ENCODE measurements around the gene SIPA1L3. TPM values are rescaled to one million over a fixed set of nuclear protein-coding genes. Genes with fewer than 3 reads are reported as not detected.

The SIPA1L3 gene
- total RNA-seq, 1 donor from 2014 or later, result 26.9 TPM

DNA sequence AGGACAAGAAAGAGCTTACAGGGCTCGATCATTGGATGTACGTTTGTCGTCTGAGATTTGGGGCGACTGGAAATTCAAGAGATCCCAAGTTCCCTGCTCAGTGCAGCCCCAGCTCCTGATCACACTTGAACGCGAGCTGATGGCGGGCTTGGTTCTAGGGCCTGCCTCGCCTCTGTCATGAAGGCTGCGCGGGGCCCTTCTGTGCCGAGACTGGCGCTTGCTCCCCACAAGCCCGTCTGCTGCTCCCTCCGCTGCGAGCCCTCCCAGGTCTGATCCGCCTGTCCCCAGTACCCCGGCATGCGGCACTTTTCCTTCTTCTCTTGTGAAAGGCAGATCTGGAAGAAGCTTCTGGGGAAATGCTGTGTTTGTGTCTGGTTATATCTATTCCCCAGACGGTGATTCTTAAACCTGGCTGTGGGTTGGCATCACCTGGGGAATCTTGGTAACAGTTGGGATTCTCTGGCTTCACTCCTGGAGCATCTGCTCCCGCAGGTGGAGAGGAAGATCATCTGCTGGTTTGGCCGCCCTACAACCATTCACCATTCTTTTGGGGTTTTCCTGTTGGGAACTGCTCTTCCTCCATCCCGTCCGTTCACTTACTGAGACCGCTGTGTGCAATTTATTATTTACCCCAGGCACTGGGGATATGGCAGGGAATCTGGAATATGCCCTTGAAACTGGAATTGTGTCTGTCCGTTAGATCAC lies 43.6 kb downstream of the SIPA1L3 start:
- no peaks in the 10 kb centered on the region for H3K36me3 Mint-ChIP-seq (ENCODE audit: low read depth, unreplicated experiment)
- DNase-seq (ENCODE audit: low read depth) (no peak), FAIRE-seq (no peak)
- no peak for TF ChIP-seq EZH2 (IDR thresholded peaks at IDR 0.05; ENCODE audit: insufficient read depth, low read length)
- TF ChIP-seq, protein P1, sequence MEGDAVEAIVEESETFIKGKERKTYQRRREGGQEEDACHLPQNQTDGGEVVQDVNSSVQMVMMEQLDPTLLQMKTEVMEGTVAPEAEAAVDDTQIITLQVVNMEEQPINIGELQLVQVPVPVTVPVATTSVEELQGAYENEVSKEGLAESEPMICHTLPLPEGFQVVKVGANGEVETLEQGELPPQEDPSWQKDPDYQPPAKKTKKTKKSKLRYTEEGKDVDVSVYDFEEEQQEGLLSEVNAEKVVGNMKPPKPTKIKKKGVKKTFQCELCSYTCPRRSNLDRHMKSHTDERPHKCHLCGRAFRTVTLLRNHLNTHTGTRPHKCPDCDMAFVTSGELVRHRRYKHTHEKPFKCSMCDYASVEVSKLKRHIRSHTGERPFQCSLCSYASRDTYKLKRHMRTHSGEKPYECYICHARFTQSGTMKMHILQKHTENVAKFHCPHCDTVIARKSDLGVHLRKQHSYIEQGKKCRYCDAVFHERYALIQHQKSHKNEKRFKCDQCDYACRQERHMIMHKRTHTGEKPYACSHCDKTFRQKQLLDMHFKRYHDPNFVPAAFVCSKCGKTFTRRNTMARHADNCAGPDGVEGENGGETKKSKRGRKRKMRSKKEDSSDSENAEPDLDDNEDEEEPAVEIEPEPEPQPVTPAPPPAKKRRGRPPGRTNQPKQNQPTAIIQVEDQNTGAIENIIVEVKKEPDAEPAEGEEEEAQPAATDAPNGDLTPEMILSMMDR (IDR thresholded peaks at IDR 0.05; ENCODE audit: insufficient read depth, low read depth, low read length), result no peak
- Histone ChIP-seq H3K36me3 (ENCODE audit: insufficient read depth, low read length) (no peaks in the 10 kb centered on the region), H3K9ac (ENCODE audit: low read length) (no peak overlapping the region), H2AFZ (ENCODE audit: low read depth, low read length) (no peak overlapping the region), H4K20me1 (ENCODE audit: insufficient read depth, low read length) (peaks cover 16% of the 10 kb centered on the region), H3K27me3 (ENCODE audit: insufficient read depth, low read length) (no peaks in the 10 kb centered on the region), H3K79me2 (ENCODE audit: insufficient read depth, low read length) (peaks cover 74% of the 10 kb centered on the region), H3K4me1 (ENCODE audit: insufficient read depth, low read length) (peaks cover 18% of the 10 kb centered on the region), H3K4me3 (ENCODE audit: insufficient read depth, low read depth, low read length) (no peak overlapping the region), H3K27ac (ENCODE audit: low read depth, low read length) (no peak overlapping the region), H3K9me3 (ENCODE audit: insufficient read depth, low read depth, low read length) (no peaks in the 10 kb centered on the region), H3K4me2 (ENCODE audit: low read length) (no peak overlapping the region)
- H3K4me1 Mint-ChIP-seq (ENCODE audit: low read depth, unreplicated experiment), result peaks cover 4% of the 10 kb centered on the region
- no peaks in the 10 kb centered on the region for H3K27me3 Mint-ChIP-seq (ENCODE audit: low read depth, unreplicated experiment)
- no peak overlapping the region for H3K4me3 Mint-ChIP-seq (ENCODE audit: unreplicated experiment)
- no peak overlapping the region for H3K27ac Mint-ChIP-seq (ENCODE audit: unreplicated experiment)
- H3K9me3 Mint-ChIP-seq (ENCODE audit: unreplicated experiment), result no peaks in the 10 kb centered on the region

DNA sequence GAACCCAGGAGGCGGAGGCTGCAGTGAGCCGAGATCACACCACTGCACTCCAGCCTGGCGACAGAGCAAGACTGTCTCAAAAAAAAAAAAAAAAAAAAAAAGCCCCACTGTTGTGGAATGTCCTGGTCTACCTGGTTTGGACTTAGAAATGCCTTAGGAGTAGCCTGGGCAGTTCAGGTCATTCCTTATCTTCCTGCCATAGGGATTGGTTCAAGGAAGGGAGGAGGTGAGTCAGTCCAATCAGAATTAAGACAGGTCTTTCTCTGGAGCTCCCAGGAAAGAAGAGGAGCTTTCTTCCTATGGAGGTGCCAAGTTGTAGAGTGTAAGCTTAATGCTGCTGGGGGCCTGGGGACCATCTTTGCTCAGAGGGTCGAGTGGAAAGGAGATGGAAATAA lies 44.8 kb downstream of the SIPA1L3 start:
- Mint-ChIP-seq H3K4me3 (ENCODE audit: unreplicated experiment) (no peak overlapping the region), H3K36me3 (ENCODE audit: low read depth, unreplicated experiment) (no peaks in the 10 kb centered on the region), H3K27me3 (ENCODE audit: low read depth, unreplicated experiment) (no peaks in the 10 kb centered on the region), H3K27ac (ENCODE audit: unreplicated experiment) (no peak overlapping the region), H3K4me1 (ENCODE audit: low read depth, unreplicated experiment) (peaks cover 4% of the 10 kb centered on the region), H3K9me3 (ENCODE audit: unreplicated experiment) (no peaks in the 10 kb centered on the region)
- H4K20me1 ChIP-seq (ENCODE audit: insufficient read depth, low read length), result peaks cover 14% of the 10 kb centered on the region
- FAIRE-seq (no peak), DNase-seq (ENCODE audit: low read depth) (no peak)
- H2AFZ ChIP-seq (ENCODE audit: low read depth, low read length), result no peak overlapping the region
- no peaks in the 10 kb centered on the region for H3K9me3 ChIP-seq (ENCODE audit: insufficient read depth, low read depth, low read length)
- H3K4me1 ChIP-seq (ENCODE audit: insufficient read depth, low read length), result peaks cover 18% of the 10 kb centered on the region
- no peak overlapping the region for H3K4me3 ChIP-seq (ENCODE audit: insufficient read depth, low read depth, low read length)
- no peaks in the 10 kb centered on the region for H3K36me3 ChIP-seq (ENCODE audit: insufficient read depth, low read length)
- no peak overlapping the region for H3K4me2 ChIP-seq (ENCODE audit: low read length)
- H3K27me3 ChIP-seq (ENCODE audit: insufficient read depth, low read length), result no peaks in the 10 kb centered on the region
- TF ChIP-seq, protein P1 (IDR thresholded peaks at IDR 0.05; ENCODE audit: insufficient read depth, low read depth, low read length), result no peak
- TF ChIP-seq EZH2 (IDR thresholded peaks at IDR 0.05; ENCODE audit: insufficient read depth, low read length), result no peak
- peaks cover 82% of the 10 kb centered on the region for H3K79me2 ChIP-seq (ENCODE audit: insufficient read depth, low read length)
- no peak overlapping the region for H3K27ac ChIP-seq (ENCODE audit: low read depth, low read length)
- H3K9ac ChIP-seq (ENCODE audit: low read length), result no peak overlapping the region
